Measurements from ENCODE around the gene UBE3A. TPM values are rescaled to one million over a fixed set of nuclear protein-coding genes. Genes with fewer than 3 reads are reported as not detected.

Gene UBE3A
- total and polyA plus RNA-seq, 10 donors = 12.2 to 111 (median 96.4) TPM

GRCh38 chr15:25375557-25375956 lies 63.3 kb downstream of the UBE3A start:
- Histone ChIP-seq H3K36me3 (peaks cover 4 to 79% (median 39%) of the 10 kb centered on the region in 6 donors), H3K4me3 (no peak overlapping the region), H3K9me3 (no peaks in the 10 kb centered on the region), H3K27me3 (replicated peaks in 1 of 7) (no peaks in the 10 kb centered on the region), H3K27ac (no peak overlapping the region), H3K4me1 (peaks cover 0 to 19% (median 0%) of the 10 kb centered on the region in 6 donors)
- intact Hi-C loops (cut with DNase I; ENCODE audit: low total_unique reads) = no loop called here
- no peak for TF ChIP-seq POLR2A (IDR thresholded peaks at IDR 0.05)
- TF ChIP-seq CTCF (IDR thresholded peaks at IDR 0.05 in 8 of 11, conservative IDR thresholded peaks at IDR 0.05 in 3 of 11) = no peak
- TF ChIP-seq POLR2AphosphoS5 (IDR thresholded peaks at IDR 0.05) = no peak
- no peak for DNase-seq
- WGBS, 5 donors = 61 to 81% (median 69%) methylated on average over 5 of the region's 5 CpGs

GRCh38 chr15:25374143-25374542 lies 64.7 kb downstream of the UBE3A start:
- 84 to 99% (median 90%) methylated on average over 3 of the region's 3 CpGs for WGBS, 5 donors
- H3K27me3 ChIP-seq (replicated peaks in 1 of 7) = no peaks in the 10 kb centered on the region
- no peaks in the 10 kb centered on the region for H3K9me3 ChIP-seq
- peaks cover 4 to 79% (median 49%) of the 10 kb centered on the region in 6 donors for H3K36me3 ChIP-seq
- peaks cover 0 to 19% (median 0%) of the 10 kb centered on the region in 6 donors for H3K4me1 ChIP-seq
- intact Hi-C loops (cut with DNase I; ENCODE audit: low total_unique reads) = no loop called here
- H3K27ac ChIP-seq = no peak overlapping the region
- TF ChIP-seq POLR2A (IDR thresholded peaks at IDR 0.05) = no peak
- TF ChIP-seq POLR2AphosphoS5 (IDR thresholded peaks at IDR 0.05) = no peak
- TF ChIP-seq CTCF (IDR thresholded peaks at IDR 0.05 in 8 of 11, conservative IDR thresholded peaks at IDR 0.05 in 3 of 11) = no peak
- no peak for DNase-seq
- no peak overlapping the region for H3K4me3 ChIP-seq

GRCh38 chr15:25372298-25372697 lies 66.5 kb downstream of the UBE3A start:
- Histone ChIP-seq H3K36me3 (peaks cover 4 to 86% (median 49%) of the 10 kb centered on the region in 6 donors), H3K4me3 (no peak overlapping the region), H3K27me3 (replicated peaks in 1 of 7) (no peaks in the 10 kb centered on the region), H3K9me3 (no peaks in the 10 kb centered on the region), H3K27ac (no peak overlapping the region), H3K4me1 (peaks cover 0 to 20% (median 0%) of the 10 kb centered on the region in 6 donors)
- no peak for DNase-seq
- TF ChIP-seq POLR2AphosphoS5 (IDR thresholded peaks at IDR 0.05) (no peak), CTCF (IDR thresholded peaks at IDR 0.05 in 8 of 11, conservative IDR thresholded peaks at IDR 0.05 in 3 of 11) (no peak), POLR2A (IDR thresholded peaks at IDR 0.05) (no peak)
- 66 to 94% (median 86%) methylated on average over 1 of the region's 1 CpG for WGBS, 5 donors
- intact Hi-C loops (cut with DNase I; ENCODE audit: low total_unique reads) = no loop called here

GRCh38 chr15:25368850-25369249 lies 70.0 kb downstream of the UBE3A start:
- Histone ChIP-seq H3K27ac (no peak overlapping the region), H3K9me3 (no peaks in the 10 kb centered on the region), H3K36me3 (peaks cover 4 to 69% (median 33%) of the 10 kb centered on the region in 6 donors), H3K4me3 (no peak overlapping the region), H3K4me1 (peaks cover 0 to 23% (median 8%) of the 10 kb centered on the region in 6 donors), H3K27me3 (replicated peaks in 1 of 7) (no peaks in the 10 kb centered on the region)
- intact Hi-C loops (cut with DNase I; ENCODE audit: low total_unique reads) = no loop called here
- 96 to 98% (median 97%) methylated on average over 1 of the region's 1 CpG for WGBS, 5 donors
- TF ChIP-seq POLR2AphosphoS5 (IDR thresholded peaks at IDR 0.05) (no peak), POLR2A (IDR thresholded peaks at IDR 0.05) (no peak), CTCF (IDR thresholded peaks at IDR 0.05 in 8 of 11, conservative IDR thresholded peaks at IDR 0.05 in 3 of 11) (no peak)
- no peak for DNase-seq
